HG02642 (cell line): ENCODE data around the gene UVRAG.

Experiments used
- ATAC-seq: cut with Tn5 transposase; IDR thresholded peaks from one replicate; pipeline ENCODE4 v1.9.1; 2021; ENCODE audit warnings: mild to moderate bottlenecking; ENCODE audit not compliant: unreplicated experiment, poor library complexity

The UVRAG gene

DNA sequence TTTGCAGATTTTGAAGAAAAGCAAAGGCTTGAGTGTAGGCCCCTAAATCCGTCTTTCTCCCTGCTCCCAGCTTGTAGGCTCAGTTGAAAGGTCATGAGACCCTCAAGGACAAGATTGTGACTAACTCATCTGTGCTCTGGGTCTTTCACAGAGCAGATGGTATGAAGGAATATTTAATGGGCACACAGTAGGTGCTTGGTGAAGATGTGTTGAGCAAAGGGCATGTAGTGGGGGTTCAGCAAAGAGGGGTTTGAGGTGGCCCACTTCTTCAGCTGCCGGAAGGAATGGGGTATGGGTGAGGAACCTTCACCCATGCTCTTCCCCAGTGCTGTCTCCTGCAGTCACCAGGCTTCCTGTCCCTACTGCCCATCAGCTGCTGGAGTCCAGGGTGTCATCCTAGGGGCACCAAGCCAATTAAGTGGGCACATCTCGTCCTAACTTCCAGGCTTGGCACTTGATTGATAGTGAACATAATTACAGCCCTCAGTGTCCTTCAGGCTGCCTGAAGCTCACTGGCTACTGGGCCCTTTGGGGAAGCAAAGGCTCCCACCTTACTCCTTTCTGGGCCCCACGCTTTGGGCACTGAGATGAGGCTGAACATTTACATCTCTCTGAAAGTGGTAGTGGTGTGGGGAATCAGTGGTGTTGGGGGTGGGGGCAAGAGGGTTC is 31.5 kb upstream of the UVRAG start:
- no peak for ATAC-seq

DNA sequence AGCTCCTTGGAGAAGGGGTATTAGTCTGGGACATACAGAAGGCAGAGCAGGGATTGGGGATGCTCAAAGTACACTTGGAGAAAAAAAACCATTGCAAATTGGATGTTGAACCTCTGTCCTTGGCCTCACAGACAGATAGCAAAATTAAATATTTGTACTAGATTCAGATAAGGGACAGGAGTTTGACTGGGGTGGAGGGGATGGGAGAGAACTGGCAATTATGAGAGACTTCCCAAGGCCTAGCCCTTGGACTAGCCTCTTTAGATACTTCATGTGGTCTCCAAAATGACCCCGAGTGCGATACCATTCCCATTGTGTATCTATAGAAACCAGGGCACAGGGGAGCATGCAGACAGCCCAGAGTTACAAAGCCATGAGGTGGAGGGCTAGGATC is 30.9 kb upstream of the UVRAG start:
- ATAC-seq = no peak

DNA sequence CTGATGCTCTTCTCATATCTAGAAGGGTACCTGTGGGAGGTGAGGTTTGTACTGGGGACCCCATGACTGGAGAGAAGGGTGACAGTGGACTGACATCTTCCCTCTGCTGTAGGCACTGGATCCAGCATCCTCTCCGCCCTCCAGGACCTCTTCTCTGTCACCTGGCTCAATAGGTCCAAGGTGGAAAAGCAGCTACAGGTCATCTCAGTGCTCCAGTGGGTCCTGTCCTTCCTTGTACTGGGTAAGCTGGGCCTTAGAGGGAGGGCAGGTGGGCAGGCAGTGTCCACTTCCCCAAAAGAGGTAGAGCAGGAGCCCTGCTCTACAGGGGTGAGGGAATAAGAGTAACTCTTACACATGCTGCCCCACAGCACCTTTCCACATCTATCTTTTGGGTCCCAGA is 30.5 kb upstream of the UVRAG start:
- ATAC-seq = no peak

DNA sequence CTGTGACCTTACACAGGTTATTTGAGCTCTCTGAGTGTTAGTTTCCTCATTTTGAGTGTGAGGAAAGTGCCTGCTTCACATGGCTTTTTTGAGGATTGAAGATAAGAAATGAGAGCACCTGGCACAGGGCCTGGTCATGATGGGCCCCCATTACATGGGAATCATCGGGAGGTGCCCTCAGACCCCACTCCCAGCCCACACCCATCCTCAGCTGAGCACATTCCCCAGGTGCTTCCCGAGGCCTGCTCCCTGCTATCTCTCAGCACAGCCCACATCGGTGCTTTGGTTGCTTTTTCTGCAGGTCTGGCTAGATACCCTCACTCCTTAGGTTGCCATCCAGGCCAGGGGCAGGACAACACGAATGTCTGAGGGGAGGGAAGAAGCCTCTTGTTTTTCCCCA is 29.8 kb upstream of the UVRAG start:
- ATAC-seq = no peak

DNA sequence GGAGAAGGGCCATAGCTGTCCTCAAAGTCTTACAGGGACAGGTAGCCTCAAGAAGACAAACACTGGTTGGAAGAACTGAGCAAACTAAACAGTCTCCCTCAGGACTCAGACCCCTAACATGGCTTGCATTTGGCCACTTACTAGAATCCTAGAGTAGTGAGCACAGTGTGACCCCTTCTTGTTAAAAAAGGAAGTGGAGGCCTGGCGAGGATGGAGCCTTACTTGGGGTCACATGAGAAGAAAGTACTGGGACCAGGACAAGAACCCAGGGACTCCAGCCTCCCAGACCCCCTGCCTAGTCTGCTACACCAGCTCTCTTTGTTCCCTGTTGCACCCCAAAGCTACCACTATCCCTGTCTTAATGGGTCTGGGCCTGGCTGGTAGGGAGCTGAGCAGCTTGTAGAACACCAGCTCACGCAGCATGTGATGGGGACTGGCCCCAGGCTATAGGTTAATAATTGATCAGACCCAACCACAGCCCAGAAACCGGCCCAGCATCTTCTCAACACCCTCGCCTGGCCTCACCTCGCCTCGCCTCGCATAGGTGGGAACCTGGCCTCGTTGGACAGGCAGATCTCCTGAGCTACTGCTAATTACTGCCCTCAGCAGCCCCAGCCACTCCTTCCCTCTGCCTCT is 28.8 kb upstream of the UVRAG start:
- peak; percentile 61 for ATAC-seq

DNA sequence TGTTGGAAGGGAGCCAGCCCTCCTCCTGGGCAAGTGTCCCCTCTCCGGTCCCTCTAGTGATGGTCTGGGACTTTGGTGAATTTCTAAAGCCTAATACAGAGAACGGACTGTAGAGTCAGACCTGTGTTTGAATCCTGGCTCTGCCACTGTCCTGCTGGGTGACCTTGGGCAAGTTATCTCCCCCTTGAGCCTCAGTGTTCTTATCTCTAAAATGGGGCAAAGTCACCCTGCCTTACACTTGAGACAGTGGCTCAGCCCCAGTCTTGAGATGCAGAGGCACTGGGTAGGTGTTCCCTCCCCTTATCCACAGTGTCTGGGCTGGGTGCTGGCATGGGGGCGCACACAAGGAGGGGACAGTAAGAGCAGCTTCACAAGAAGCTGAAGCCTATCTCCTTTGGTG is 25.5 kb upstream of the UVRAG start:
- no peak for ATAC-seq

DNA sequence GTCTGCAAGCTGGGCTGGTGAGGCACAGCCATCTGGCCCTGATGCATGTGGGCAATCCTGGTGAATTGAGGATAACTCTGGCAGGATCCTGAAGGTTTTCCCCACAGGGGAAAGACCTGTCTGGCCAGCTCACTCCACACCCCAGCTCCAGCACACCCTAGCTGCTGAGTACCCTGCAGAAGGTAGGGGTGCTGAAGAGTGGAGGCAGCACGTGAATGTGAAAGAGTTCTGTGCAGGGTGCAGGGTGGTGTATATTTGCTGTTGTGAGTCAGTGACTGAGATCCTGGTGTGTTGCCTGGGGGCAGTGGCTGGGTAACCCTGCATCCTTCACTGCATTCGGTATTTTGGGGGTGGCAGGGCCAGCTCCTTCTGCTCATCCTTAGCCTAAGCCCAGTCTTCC is 24.0 kb upstream of the UVRAG start:
- ATAC-seq = no peak

DNA sequence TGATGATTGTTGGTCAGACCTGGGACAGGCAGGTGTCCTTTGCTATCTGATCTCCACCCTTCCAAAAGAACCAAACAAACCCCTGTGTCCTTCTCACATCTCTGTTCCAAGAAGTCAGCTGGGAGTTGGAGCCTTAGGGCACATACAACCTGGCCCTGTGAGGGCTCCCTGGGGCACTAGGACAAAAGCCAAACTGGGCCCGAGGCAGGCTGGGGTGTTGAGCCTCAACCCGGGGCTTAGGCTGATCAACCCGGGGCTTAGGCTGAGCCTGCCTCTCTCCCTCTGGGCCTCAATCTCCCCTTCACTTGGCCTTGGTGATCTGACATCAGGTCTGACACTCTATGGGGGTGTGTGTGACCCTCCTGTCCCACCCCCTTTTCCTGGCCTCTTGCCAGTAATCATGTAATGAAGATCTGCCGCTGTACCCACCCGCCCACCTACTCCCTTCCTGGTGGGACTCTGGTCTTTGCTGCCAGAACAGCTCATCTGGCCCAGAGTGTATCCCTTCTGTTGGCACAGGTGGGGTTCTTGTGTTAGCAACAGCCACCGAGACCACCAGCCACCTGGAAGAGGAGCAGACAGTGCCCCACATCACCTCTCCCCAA is 22.8 kb upstream of the UVRAG start:
- no peak for ATAC-seq

DNA sequence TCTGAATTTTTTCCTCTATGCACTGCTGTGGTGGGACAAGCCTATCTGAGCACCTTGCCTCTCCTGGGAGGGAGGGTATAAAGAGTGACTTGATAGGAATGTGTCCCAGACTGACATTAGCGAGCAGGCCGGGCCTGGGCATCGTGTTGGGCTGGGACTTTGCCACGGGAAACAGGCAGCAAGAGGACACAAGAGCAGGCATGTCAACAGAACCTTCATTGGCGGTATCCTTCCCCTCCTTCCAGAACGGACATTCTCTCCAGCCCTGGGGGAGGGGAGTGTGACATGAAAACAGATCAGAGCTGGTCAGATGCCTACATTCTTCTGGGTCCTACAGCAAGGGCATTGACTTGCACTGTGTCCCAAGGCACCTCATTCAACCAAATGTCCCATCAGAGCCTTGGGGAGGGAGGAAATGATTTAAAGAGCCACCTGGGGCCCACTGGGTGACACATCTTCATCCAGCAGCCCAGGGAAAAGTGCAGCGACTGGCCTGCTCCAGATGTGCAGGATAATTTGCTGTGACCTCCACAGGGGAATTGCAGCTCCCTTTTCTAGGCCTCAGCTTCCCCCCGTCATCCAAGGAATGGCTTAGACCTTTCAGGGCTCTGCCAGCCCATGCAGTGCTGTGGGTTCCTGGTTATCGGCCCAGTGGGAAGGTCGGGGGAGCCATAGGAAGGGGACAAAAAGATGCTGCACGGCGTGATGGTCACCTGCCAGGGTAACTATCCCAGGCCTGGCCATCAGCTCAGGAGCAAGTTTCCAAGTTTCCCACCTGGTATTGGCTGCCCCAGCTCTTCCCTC is 21.8 kb upstream of the UVRAG start:
- no peak for ATAC-seq

DNA sequence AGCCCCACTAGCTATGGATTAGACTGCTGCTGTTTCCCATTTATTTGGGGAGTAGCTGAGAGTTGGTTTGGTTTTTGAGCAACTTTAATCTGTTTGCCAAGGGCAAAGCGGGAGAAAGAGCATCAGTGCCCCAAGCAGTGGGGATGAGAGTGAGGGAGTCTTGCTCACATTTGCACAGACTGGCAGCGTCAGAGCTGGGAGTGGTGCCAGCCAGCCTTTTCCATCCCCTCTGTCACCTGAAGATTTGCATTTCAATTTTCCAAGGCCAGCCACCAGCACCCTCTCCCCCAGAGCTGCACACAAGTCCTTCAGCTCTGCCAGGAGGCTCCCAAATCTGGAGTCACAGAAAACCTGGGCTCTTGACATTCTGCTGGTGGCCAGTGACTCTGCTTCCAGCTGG is 21.0 kb upstream of the UVRAG start:
- ATAC-seq = no peak

DNA sequence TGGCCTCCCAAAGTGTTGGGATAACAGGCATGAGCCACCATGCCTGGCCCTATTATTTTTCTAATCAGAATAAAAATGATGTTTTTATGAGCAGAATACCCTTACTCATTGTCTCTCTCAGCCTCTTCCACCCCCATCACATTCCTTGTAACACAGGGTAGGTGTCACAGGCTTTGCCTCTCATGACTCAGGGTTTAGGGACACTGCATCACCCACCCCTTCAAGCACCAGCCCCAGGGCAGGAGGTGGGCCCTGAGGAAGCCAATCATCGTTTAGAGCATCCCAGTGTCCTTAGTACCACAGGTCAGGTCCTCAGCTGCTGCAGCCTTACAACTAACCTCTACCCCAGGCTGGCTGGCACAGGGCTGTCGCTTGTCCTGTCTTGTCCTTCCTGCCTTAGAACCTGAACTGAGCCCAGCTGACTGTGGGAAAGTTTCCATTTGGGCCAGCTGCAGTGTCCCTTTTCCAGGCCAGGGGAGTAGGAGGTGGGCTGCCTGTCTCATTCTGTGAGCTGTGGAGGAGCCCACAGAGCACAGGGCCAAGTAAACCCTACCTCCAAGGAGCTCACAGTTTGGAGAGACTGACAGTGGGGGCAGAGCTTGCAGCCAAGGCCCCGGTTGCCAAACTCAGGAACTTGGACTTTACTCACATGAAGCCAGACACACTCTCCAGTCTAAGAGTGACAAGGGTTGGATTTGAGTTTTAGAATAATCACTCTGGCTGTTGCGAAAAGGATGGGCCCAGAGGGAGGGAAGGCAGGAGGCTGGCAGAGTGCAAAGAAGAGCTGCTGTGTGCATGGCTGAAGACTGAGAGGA is 19.5 kb upstream of the UVRAG start:
- ATAC-seq = no peak

DNA sequence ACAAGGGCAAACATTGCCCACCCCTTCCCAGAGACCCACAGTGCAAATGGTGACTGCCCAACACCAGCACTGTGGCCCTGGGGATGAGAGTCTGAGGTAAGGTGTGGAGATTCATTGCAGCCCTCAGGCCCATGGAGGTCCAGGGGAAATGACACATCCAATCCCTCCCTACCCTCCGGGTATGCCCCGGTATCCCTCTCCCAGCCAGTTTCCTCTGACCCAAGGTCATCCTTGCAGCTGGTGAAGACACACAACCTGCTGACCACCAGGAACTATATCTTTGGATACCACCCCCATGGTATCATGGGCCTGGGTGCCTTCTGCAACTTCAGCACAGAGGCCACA is 18.9 kb upstream of the UVRAG start:
- no peak for ATAC-seq

DNA sequence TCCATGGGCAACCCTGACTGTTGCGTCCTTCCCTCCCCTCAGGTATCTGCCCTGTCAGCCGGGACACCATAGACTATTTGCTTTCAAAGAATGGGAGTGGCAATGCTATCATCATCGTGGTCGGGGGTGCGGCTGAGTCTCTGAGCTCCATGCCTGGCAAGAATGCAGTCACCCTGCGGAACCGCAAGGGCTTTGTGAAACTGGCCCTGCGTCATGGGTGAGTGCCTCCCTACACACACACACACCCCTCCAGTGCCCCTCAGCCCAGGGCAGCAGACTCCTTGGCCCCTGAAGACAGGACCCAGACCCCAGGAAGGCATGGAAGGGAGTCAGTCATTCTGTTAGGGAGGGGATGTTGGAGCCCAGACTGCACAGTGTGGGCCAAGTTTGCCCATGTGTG is 17.9 kb upstream of the UVRAG start:
- ATAC-seq = no peak

DNA sequence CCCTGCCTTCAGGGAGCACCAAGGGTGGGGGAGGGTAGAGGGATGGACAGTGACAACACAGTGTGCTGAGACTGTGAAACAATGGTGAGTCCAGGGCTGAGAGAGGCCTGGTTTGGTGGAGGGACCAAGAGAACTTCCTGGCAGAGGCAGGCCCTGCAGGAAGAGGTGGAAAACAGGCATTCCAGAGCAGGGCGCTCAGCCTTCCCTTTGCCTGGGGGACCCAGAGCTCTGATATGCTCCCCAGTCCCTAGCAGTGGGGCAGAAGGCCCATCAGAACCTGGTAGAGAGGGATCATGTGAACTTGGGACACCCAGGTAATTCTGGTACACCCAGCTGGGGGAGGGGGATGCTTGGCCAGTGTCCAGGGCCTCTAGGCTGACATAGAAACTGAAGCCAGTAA is 17.2 kb upstream of the UVRAG start:
- ATAC-seq = no peak

DNA sequence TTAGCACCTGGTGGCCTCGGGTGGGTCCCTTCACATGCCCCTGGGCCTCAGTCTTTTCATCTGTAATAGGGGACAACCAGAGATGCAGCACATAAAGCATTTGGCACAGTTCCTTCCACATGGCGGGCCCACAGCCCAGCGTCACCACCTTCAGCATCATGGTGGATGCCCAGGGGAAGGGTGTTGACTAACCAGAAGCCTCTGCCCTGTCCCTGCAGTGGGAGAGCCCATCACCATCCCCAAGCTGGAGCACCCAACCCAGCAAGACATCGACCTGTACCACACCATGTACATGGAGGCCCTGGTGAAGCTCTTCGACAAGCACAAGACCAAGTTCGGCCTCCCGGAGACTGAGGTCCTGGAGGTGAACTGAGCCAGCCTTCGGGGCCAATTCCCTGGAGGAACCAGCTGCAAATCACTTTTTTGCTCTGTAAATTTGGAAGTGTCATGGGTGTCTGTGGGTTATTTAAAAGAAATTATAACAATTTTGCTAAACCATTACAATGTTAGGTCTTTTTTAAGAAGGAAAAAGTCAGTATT is 14.8 kb upstream of the UVRAG start:
- ATAC-seq = no peak

DNA sequence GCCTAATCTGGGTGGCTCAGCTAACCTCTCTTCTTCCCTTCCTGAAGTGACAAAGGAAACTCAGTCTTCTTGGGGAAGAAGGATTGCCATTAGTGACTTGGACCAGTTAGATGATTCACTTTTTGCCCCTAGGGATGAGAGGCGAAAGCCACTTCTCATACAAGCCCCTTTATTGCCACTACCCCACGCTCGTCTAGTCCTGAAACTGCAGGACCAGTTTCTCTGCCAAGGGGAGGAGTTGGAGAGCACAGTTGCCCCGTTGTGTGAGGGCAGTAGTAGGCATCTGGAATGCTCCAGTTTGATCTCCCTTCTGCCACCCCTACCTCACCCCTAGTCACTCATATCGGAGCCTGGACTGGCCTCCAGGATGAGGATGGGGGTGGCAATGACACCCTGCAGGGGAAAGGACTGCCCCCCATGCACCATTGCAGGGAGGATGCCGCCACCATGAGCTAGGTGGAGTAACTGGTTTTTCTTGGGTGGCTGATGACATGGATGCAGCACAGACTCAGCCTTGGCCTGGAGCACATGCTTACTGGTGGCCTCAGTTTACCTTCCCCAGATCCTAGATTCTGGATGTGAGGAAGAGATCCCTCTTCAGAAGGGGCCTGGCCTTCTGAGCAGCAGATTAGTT is 14.2 kb upstream of the UVRAG start:
- ATAC-seq = peak; percentile 16

DNA sequence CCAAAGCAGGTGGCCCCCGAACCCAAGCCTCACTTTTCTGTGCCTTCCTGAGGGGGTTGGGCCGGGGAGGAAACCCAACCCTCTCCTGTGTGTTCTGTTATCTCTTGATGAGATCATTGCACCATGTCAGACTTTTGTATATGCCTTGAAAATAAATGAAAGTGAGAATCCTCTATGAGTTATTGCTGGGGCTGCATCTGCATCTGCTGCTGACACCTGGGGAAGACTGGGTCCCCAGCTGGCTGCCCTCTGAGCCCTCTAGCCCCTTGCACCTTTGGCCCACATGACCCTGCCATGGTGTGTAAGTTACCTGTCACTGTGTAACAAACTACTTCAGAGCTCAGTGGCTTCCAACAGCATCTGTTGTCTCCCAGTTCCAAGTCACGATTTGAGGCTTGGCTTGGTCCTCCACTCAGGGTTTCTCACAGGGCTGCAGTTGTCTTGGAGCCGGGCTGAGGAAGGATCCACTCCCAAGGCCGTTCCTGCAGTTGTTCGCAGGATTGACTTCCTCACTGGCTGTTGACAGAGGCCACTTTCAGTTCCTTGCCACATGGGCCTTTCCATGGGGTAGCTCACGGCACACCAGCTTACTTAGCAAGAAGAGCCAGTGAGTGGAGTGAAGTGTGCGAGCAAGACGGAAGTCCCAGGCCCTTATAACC is 13.5 kb upstream of the UVRAG start:
- peak; percentile 42 for ATAC-seq

DNA sequence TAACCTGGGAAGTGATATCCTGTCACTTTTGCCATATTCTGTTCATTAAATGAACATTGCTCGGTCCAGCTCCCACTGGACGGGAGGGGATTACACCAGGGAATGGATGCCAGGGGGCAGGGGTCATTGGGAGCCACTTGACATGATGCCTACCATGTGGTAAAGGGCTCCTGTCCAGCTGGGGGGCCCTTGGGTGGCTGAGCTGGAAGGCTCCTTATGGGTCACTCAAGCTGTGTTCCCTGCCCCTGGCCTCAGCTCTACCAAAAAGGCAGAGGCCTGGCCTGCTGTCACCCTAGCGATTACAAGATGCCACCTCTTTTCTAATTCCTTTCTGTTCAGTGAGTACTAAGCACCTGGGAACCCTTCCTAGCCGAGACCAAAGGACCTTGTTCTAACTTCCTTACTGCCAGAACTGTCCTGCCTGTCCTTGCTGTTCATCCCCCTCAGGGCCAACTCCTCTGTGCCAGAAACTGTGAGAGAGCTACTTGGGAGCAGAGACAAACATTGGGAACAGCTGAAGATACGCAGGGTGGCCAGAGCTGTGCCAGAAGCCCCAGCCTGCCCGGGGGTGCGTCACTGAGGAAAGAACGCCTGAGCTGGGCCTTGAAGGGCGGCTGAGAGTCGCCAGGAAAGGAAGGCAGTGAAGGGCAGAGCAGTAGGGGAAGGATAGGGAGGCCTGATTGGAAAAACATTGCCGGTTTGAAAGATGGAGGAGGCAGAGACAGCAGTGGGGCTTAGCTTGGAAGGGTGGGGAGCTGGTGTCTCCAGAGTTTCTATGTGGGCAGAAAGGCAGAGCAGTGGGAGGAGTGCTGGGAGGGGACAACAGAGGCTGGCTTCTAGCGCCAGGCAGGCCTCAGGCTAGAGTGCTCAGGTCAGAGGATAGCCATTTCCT is 12.7 kb upstream of the UVRAG start:
- no peak for ATAC-seq
